GM18505 (cell line): ENCODE data around the gene SPATA33.

Experiments
- ATAC-seq: cut with Tn5 transposase; IDR thresholded peaks from one replicate; pipeline ENCODE4 v1.9.1; 2021; ENCODE audit not compliant: unreplicated experiment
- POLR2A ChIP-seq: IDR thresholded peaks from 4 replicates; pipeline ENCODE4 v1.6.1; 2011; ENCODE audit warnings: borderline replicate concordance; ENCODE audit not compliant: insufficient read depth, insufficient read length; ENCODE audit errors: extremely low read depth

The SPATA33 gene

GRCh38 chr16:89711601-89712273, 54.1 kb downstream of the SPATA33 start:
- peak; percentile 61 for TF ChIP-seq POLR2A
- ATAC-seq = no peak

DNA sequence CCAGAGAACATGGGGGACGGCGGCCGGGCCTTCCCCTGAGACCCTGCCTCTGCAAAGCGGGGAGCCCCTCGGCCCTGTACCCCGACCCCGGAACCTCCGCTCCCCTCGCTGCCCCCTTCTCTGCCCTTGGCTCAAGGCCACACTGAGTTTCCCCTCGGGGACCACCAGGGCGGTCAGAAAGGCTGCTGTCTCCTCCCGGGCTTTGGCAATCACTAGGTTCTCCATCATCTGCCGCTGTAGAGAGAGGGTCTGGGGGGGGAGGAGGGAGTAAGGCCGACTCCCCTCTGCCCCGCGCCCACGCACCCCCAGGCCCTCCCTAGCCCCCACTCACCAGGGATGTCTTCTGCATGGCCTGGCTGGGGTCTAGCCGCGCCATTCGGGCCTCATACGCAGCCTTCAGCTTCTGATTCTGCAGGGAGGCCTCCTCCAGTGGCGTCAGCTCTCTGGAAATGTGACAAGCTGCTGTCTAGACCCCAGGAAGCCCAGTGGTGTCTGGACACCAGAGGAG, 54.7 kb downstream of the SPATA33 start:
- TF ChIP-seq POLR2A = no peak
- no peak for ATAC-seq

DNA sequence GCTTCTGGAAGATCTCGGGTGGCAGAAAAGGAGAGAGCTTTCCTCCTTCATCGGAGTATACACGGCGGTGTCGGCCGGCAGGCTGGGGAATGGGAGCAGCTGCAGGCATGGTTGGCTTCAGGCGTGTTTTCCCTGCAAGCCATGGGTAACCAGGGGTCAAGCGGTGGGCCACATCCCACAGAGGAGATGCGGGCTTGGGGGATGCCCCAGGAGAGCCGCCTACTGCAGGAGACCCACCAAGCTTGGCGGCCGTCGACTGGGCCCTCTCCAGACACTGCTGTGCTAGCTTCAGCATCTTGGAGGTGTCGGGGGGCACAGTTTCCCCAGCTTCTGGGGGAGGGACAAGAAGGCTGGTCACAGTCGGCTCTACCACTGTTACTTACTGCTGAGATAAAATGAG, 58.9 kb downstream of the SPATA33 start:
- TF ChIP-seq POLR2A = no peak
- no peak for ATAC-seq

GRCh38 chr16:89716916-89717687, 59.5 kb downstream of the SPATA33 start:
- TF ChIP-seq POLR2A = no peak
- ATAC-seq = no peak

- TF ChIP-seq POLR2A = no peak
- ATAC-seq = no peak
These were observed 60.3 kb downstream of the SPATA33 start for GRCh38 chr16:89717688-89718505.
